Measurements from ENCODE around the gene ACKR3.

- TF ChIP-seq EP300 (IDR thresholded peaks at IDR 0.05), result no peak
- TF ChIP-seq CTCF (IDR thresholded peaks at IDR 0.05), result no peak
Observed at GRCh38 chr2:236618370-236618769, 48.7 kb downstream of the ACKR3 start.

All from ovary (tissue), 3 donors.